GM19193 (cell line): ENCODE results near the gene DMD.

Source experiments
- POLR2A ChIP-seq: IDR thresholded peaks from 4 replicates; pipeline ENCODE4 v1.6.1; 2011; ENCODE audit not compliant: insufficient read depth, insufficient read length; ENCODE audit errors: extremely low read depth

The DMD gene

GRCh38 chrX:31212856-31213748, 1998.2 kb downstream of the DMD start:
- TF ChIP-seq POLR2A = no peak

- TF ChIP-seq POLR2A = no peak
Measured at GRCh38 chrX:31209005-31209628, 2002.2 kb downstream of the DMD start.

- no peak for TF ChIP-seq POLR2A
Measured at GRCh38 chrX:31201503-31201902, 2009.8 kb downstream of the DMD start.

GRCh38 chrX:31200430-31200829, 2010.9 kb downstream of the DMD start:
- TF ChIP-seq POLR2A = no peak

GRCh38 chrX:31199840-31200114, 2011.6 kb downstream of the DMD start:
- no peak for TF ChIP-seq POLR2A

GRCh38 chrX:31199056-31199839, 2012.1 kb downstream of the DMD start:
- TF ChIP-seq POLR2A = no peak

DNA sequence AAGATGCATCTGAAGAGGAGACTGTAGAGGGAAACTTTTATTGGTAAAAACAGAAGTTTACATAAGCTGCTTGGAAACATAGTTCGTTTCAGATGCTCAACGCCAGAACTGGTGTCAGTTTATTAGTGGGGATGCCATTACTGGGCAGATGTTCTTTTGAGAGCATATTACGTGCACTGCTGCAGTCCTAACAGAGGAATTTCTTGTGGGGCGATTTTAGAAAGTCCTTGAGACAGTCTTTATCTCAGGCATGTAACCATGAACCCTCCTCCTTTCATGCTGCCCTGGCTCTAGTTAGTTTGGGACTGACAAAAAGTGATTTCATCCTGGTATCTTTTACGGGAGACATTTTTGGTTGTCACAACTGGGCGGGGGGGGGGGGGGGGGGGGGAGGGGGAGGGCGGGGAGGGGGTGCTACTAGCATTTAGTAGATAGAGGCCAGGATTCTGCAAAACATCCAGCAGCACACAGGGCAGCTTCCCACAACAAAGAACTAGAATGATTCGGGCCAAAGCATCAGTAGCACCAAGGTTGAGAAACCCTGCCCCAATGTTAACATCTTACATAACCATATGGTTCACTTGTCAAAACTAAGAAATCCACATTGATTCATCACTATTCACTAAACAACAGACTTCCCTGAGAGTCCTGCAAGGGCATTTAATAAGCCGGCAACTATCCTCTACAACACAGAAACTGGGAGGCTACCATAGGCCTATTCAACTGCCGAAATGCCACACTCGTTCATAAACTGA, 2021.0 kb downstream of the DMD start:
- no peak for TF ChIP-seq POLR2A

- no peak for TF ChIP-seq POLR2A
Measured at GRCh38 chrX:31186693-31187338, 2024.5 kb downstream of the DMD start.

GRCh38 chrX:31185884-31186283, 2025.5 kb downstream of the DMD start:
- no peak for TF ChIP-seq POLR2A

DNA sequence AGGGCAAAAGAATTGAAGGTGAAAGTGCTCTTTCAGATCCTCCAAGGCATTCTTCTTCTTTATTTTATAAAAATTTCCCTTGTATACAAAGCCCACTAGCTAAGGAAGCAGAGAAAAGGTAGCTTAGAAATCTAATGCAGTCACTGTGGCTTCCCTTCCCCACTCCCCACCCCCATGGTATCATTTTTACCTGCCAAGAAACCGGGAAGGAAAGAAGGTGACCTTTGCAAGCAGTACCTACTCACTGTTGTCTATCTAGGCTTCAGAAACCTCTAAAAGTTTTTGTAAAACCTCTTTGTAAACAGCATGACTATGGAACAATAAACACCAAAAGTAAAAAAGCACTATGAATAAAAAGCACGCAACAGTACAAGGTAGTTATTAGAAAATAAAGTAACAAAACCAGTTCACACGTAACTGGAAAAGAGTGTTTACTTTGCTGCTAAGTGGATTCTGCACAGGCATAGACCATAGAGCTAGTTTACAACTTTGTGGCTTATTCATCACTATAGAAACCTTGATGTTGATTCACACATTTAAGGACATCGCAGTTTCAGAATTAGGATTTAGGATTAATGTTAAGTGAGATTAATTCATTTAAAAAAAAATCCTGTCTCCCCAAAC, 2029.9 kb downstream of the DMD start:
- no peak for TF ChIP-seq POLR2A

- TF ChIP-seq POLR2A = no peak
Measured at GRCh38 chrX:31179203-31179602, 2032.1 kb downstream of the DMD start.

DNA sequence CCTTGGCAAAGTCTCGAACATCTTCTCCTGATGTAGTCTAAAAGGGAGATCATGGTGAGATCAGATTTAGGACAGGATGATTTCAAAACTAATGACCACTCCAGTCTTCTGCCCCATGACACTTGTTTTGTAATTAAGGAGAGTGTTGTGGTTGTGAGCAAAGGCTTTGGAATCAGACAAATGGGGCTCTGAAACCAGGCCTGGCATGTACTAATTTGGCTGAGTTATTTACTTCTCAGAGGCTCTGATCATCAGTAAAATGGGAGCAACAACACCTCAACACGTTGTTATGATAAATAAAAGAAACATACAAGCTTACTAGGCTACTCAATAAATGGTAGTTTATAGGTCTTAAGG, 2032.6 kb downstream of the DMD start:
- no peak for TF ChIP-seq POLR2A

DNA sequence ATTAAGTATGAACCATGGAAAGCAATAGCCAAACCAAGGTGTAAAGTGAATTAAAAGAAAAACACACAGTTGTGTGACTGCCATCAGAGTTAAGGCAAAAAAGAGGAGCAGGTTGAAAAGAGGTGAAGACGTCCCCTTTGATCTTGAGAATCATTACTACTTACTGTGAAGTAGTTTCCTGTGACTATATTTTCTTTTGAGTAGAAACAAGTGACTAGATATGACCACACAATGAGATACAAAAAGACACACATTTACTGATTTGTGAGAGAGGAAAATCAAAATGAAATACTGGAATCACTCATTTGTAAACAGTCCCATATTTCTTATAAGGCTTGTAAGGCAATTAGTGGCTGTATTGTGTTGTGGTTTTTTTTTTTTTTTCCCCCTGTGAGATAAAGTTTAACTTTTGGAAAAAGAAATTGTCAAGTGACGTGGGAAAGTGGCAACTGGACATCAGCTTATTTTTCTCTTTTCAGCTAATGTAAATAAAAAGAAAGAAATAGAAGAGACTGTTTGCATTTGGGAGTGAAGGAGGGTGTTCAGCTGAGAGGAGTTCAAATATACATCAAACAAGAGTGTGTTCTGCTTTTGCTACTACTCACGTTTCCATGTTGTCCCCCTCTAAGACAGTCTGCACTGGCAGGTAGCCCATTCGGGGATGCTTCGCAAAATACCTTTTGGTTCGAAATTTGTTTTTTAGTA, 2033.1 kb downstream of the DMD start:
- TF ChIP-seq POLR2A = no peak

GRCh38 chrX:31170792-31171191, 2040.6 kb downstream of the DMD start:
- TF ChIP-seq POLR2A = no peak

DNA sequence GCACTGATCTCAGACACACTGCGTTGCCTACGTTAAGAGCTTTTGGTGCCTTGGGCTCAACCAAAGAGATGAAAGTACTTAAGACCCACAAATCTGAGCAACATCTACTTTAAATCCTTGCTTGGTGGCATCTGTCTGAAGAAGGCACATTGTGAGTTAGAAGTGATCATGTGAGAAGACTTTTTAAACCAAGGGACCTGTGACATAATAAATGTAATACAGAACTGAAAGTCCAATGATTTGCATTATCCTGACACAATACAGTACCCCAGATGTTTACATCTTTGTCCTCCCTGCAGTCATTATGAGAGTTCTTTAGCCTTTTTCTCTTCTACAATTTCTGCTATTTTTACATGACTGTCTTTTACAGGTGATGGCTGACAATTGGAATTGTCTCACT, 2042.8 kb downstream of the DMD start:
- TF ChIP-seq POLR2A = no peak
